Vagina (tissue), 2 donors: ENCODE data around the gene ARHGEF5. TPM values are rescaled to one million over a fixed set of nuclear protein-coding genes. Genes with fewer than 3 reads are reported as not detected.

Experiments used
- DNase-seq, 2 donors: peaks; one replicate each; pipeline ENCODE4 v3.0.0-alpha.2; 2017; ENCODE audit errors: extremely low spot score in 2 of 2
- H3K27ac ChIP-seq: fragments of 200-600 bp; sonication (generic); one replicate; pipeline ENCODE4 v1.5.1; 2019
- H3K27me3 ChIP-seq: fragments of 200-600 bp; sonication (generic); one replicate; pipeline ENCODE4 v1.5.1; 2019
- H3K36me3 ChIP-seq, 2 donors: fragments of 200-600 bp; sonication (generic); one replicate each; pipeline ENCODE4 v1.5.1; 2017 to 2019
- H3K4me1 ChIP-seq: fragments of 200-600 bp; sonication (generic); one replicate; pipeline ENCODE4 v1.5.1; 2019
- H3K4me3 ChIP-seq, 2 donors: fragments of 200-600 bp; sonication (generic); 1 replicate in 1 of 2; 2 replicates in 1 of 2; pipeline ENCODE4 v1.5.1; 2016 to 2019
- H3K9me3 ChIP-seq: fragments of 200-600 bp; sonication (generic); one replicate; pipeline ENCODE4 v1.5.1; 2019
- CTCF ChIP-seq, 3 experiments: fragments of 450-650 bp in 2 of 3; fragments of 200-600 bp in 1 of 3; sonication (generic) in 1 of 3; IDR thresholded peaks; one replicate each; pipeline ENCODE4 v1.5.1; 2017 to 2019; ENCODE audit warnings: antibody characterized with exemption in 3 of 3, mild to moderate bottlenecking in 2 of 3, moderate library complexity in 2 of 3
- POLR2A ChIP-seq, 2 donors: fragments of 450-650 bp; IDR thresholded peaks; one replicate each; pipeline ENCODE4 v1.6.1; 2017; ENCODE audit warnings: antibody characterized with exemption in 2 of 2, mild to moderate bottlenecking in 2 of 2, moderate library complexity in 2 of 2
- POLR2AphosphoS5 ChIP-seq, 2 donors: sonication (generic); formaldehyde crosslinking; IDR thresholded peaks; one replicate each; pipeline ENCODE4 v1.9.0; 2017; ENCODE audit warnings: antibody characterized with exemption in 2 of 2, mild to moderate bottlenecking in 2 of 2, low read depth in 1 of 2; ENCODE audit not compliant: insufficient read depth in 1 of 2
- intact Hi-C: fragments of 100-400 bp; cut with DNase I; formaldehyde crosslinking; loops from one replicate; pipeline ENCODE4 v1.15.1; 2023
- total RNA-seq: library from RNA; depleted of rRNA; stranded (reverse); fragments of >200 nt; gene quantifications from one replicate; pipeline ENCODE4 v1.2.3, GENCODE V29; 2016

Gene ARHGEF5
- total RNA-seq, 1 donor from 2014 or later, result 23.3 TPM

GRCh38 chr7:144407266-144407931, 52.2 kb downstream of the ARHGEF5 start:
- DNase-seq, result no peak
- Histone ChIP-seq H3K4me1 (peaks cover 27% of the 10 kb centered on the region), H3K27me3 (no peaks in the 10 kb centered on the region), H3K9me3 (no peaks in the 10 kb centered on the region), H3K4me3 (no peak overlapping the region), H3K27ac (peak overlapping the region; percentile 82), H3K36me3 (no peaks in the 10 kb centered on the region)
- intact Hi-C loops, result no loop called here
- TF ChIP-seq CTCF (IDR thresholded peaks at IDR 0.05) (no peak), POLR2A (IDR thresholded peaks at IDR 0.05) (no peak), POLR2AphosphoS5 (IDR thresholded peaks at IDR 0.05; ENCODE audit: insufficient read depth in 1 of 2, low read depth in 1 of 2) (no peak)

GRCh38 chr7:144408121-144408520, 52.9 kb downstream of the ARHGEF5 start:
- Histone ChIP-seq H3K4me3 (no peak overlapping the region), H3K4me1 (peaks cover 27% of the 10 kb centered on the region), H3K36me3 (no peaks in the 10 kb centered on the region), H3K27me3 (no peaks in the 10 kb centered on the region), H3K9me3 (no peaks in the 10 kb centered on the region), H3K27ac (peak overlapping the region; percentile 82)
- TF ChIP-seq POLR2A (IDR thresholded peaks at IDR 0.05) (no peak), CTCF (IDR thresholded peaks at IDR 0.05) (no peak), POLR2AphosphoS5 (IDR thresholded peaks at IDR 0.05; ENCODE audit: insufficient read depth in 1 of 2, low read depth in 1 of 2) (no peak)
- no peak for DNase-seq
- intact Hi-C loops, result no loop called here

GRCh38 chr7:144410441-144410840, 55.2 kb downstream of the ARHGEF5 start:
- H3K9me3 ChIP-seq, result no peaks in the 10 kb centered on the region
- H3K4me1 ChIP-seq, result peaks cover 16% of the 10 kb centered on the region
- no peak overlapping the region for H3K4me3 ChIP-seq
- no peak for DNase-seq
- H3K27me3 ChIP-seq, result no peaks in the 10 kb centered on the region
- intact Hi-C loops, result no loop called here
- H3K36me3 ChIP-seq, result no peaks in the 10 kb centered on the region
- H3K27ac ChIP-seq, result no peak overlapping the region
- TF ChIP-seq CTCF (IDR thresholded peaks at IDR 0.05) (no peak), POLR2AphosphoS5 (IDR thresholded peaks at IDR 0.05; ENCODE audit: insufficient read depth in 1 of 2, low read depth in 1 of 2) (no peak), POLR2A (IDR thresholded peaks at IDR 0.05) (no peak)

- no peak for TF ChIP-seq POLR2AphosphoS5 (IDR thresholded peaks at IDR 0.05; ENCODE audit: insufficient read depth in 1 of 2, low read depth in 1 of 2)
- no peak for TF ChIP-seq CTCF (IDR thresholded peaks at IDR 0.05)
- no peak for TF ChIP-seq POLR2A (IDR thresholded peaks at IDR 0.05)
- intact Hi-C loops, result no loop called here
- H3K4me3 ChIP-seq, result no peak overlapping the region
- DNase-seq, result no peak
- no peaks in the 10 kb centered on the region for H3K36me3 ChIP-seq
- no peaks in the 10 kb centered on the region for H3K9me3 ChIP-seq
- H3K27ac ChIP-seq, result no peak overlapping the region
- no peaks in the 10 kb centered on the region for H3K4me1 ChIP-seq
- H3K27me3 ChIP-seq, result no peaks in the 10 kb centered on the region
Observed at GRCh38 chr7:144414815-144415214, 59.6 kb downstream of the ARHGEF5 start.

GRCh38 chr7:144415858-144416257, 60.7 kb downstream of the ARHGEF5 start:
- no peak overlapping the region for H3K27ac ChIP-seq
- TF ChIP-seq POLR2A (IDR thresholded peaks at IDR 0.05), result no peak
- no peak for TF ChIP-seq CTCF (IDR thresholded peaks at IDR 0.05)
- no peak for TF ChIP-seq POLR2AphosphoS5 (IDR thresholded peaks at IDR 0.05; ENCODE audit: insufficient read depth in 1 of 2, low read depth in 1 of 2)
- H3K9me3 ChIP-seq, result no peaks in the 10 kb centered on the region
- no peaks in the 10 kb centered on the region for H3K36me3 ChIP-seq
- H3K4me3 ChIP-seq, result no peak overlapping the region
- H3K27me3 ChIP-seq, result no peaks in the 10 kb centered on the region
- intact Hi-C loops, result no loop called here
- H3K4me1 ChIP-seq, result no peaks in the 10 kb centered on the region
- DNase-seq, result no peak
